ENCODE measurements around the gene CLPTM1L.
A peak's percentile ranks its signal among the peaks of the same experiment; 100 is the strongest.

The CLPTM1L gene

DNA sequence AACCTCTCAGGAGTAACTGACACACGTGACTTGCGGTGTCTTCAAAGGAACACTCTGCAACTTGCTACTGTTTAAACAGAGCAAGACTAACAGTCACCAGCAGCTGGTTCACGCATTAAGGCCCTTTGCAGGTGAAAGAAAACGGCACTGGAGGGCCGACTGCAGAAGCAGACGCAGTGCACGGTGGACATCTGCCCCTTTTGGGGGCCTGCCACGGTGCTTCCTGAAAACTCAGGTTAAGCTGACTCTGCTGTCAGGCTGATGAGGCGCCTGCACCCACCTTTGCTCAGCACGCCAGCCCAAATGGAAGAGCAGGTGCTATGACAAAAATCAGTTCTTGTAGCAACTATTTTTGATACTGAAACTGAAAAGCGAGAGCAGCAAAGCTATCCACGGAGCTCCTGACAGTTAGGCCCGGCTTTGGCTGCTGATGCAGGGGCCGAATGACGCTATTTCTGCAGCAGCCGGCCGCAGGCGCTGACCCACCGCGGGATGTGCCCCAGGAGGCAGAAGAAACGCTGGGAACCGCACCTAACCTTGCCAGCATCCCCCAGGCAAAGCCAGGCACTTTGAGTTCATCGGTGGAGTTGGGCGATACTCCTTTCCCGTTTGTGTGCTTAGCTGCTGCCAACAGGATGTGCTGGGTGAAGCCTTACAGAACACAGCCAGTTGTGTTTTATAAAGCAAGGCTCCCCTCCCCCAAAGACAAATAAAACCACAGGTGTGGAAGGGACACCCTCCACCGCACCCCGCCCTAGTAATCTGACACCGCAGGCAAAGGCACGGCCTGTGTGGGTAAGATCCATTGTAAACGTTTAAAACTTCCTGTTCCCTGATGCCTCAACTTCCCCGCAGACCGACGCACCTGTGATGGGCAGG lies 29.0 kb downstream of the CLPTM1L start:
- Histone ChIP-seq H3K27ac (no peak overlapping the region), H3K4me3 (ENCODE audit: low read depth, low read length) (no peak overlapping the region), H3K36me3 (ENCODE audit: control insufficient read depth, insufficient read depth, low read length) (no peaks in the 10 kb centered on the region), H3K9ac (no peak overlapping the region), H3K4me1 (peaks cover 7% of the 10 kb centered on the region), H3K4me2 (ENCODE audit: low read length) (peak overlapping the region; percentile 13), H3K79me2 (no peaks in the 10 kb centered on the region), H3K27me3 (ENCODE audit: control insufficient read depth, insufficient read depth, low read length) (no peaks in the 10 kb centered on the region), H2AFZ (peak overlapping the region; percentile 62), H3K9me3 (ENCODE audit: control insufficient read depth, low read length) (no peaks in the 10 kb centered on the region)
- TF ChIP-seq, protein P1, sequence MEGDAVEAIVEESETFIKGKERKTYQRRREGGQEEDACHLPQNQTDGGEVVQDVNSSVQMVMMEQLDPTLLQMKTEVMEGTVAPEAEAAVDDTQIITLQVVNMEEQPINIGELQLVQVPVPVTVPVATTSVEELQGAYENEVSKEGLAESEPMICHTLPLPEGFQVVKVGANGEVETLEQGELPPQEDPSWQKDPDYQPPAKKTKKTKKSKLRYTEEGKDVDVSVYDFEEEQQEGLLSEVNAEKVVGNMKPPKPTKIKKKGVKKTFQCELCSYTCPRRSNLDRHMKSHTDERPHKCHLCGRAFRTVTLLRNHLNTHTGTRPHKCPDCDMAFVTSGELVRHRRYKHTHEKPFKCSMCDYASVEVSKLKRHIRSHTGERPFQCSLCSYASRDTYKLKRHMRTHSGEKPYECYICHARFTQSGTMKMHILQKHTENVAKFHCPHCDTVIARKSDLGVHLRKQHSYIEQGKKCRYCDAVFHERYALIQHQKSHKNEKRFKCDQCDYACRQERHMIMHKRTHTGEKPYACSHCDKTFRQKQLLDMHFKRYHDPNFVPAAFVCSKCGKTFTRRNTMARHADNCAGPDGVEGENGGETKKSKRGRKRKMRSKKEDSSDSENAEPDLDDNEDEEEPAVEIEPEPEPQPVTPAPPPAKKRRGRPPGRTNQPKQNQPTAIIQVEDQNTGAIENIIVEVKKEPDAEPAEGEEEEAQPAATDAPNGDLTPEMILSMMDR (IDR thresholded peaks at IDR 0.05), result no peak

DNA sequence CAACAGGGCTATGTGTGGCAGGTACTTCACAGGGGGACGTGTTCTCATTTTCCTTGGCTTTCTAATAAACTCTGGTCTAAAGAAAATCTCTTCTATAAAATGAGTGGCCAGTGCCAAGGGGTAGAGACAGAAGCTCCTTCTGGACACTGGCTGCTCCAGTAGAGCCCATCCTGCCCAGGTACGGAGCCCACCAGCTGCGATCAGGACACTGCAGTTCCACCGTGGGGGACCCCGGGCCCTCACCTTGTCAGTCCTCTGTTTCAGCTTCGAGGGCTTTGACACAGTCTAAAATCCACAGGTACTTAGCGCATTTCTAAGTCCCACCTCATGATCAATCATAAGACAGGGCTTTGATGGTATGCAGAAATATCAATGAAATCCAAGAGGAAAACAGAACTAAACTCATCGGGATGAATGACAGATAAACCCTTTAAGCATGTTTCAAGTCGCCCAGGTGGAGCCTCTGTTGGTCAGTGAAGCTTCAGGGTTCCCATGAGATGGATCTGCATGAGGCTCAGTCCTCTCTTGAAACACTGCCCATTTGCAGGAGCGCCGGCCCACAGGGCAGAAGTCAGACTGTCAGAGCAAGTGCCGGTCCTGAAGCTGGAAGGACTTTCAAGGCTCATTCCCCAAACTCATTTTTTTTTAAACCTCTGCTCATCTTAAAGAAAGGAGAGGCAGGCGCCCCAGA lies 29.7 kb downstream of the CLPTM1L start:
- H3K9ac ChIP-seq, result no peak overlapping the region
- H3K4me1 ChIP-seq, result peaks cover 7% of the 10 kb centered on the region
- TF ChIP-seq, protein P1 (IDR thresholded peaks at IDR 0.05), result no peak

GRCh38 chr5:1314564-1314982 lies 30.3 kb downstream of the CLPTM1L start:
- TF ChIP-seq, protein P1 (IDR thresholded peaks at IDR 0.05), result no peak
- H3K79me2 ChIP-seq, result no peaks in the 10 kb centered on the region
- no peaks in the 10 kb centered on the region for H3K27me3 ChIP-seq (ENCODE audit: control insufficient read depth, insufficient read depth, low read length)
- no peaks in the 10 kb centered on the region for H3K9me3 ChIP-seq (ENCODE audit: control insufficient read depth, low read length)
- H3K36me3 ChIP-seq (ENCODE audit: control insufficient read depth, insufficient read depth, low read length), result no peaks in the 10 kb centered on the region
- H3K4me1 ChIP-seq, result peaks cover 7% of the 10 kb centered on the region
- no peak overlapping the region for H3K4me2 ChIP-seq (ENCODE audit: low read length)
- H3K4me3 ChIP-seq (ENCODE audit: low read depth, low read length), result no peak overlapping the region
- H3K9ac ChIP-seq, result no peak overlapping the region
- no peak overlapping the region for H2AFZ ChIP-seq
- no peak overlapping the region for H3K27ac ChIP-seq

More for the DNA sequence above, 29.7 kb downstream of the CLPTM1L start:
- H3K79me2 ChIP-seq, result no peaks in the 10 kb centered on the region
- no peak overlapping the region for H3K4me2 ChIP-seq (ENCODE audit: low read length)
- no peaks in the 10 kb centered on the region for H3K9me3 ChIP-seq (ENCODE audit: control insufficient read depth, low read length)
- no peaks in the 10 kb centered on the region for H3K27me3 ChIP-seq (ENCODE audit: control insufficient read depth, insufficient read depth, low read length)
- no peaks in the 10 kb centered on the region for H3K36me3 ChIP-seq (ENCODE audit: control insufficient read depth, insufficient read depth, low read length)
- H2AFZ ChIP-seq, result peak overlapping the region; percentile 62
- H3K27ac ChIP-seq, result no peak overlapping the region
- H3K4me3 ChIP-seq (ENCODE audit: low read depth, low read length), result no peak overlapping the region

GRCh38 chr5:1312993-1313833 lies 31.7 kb downstream of the CLPTM1L start:
- H2AFZ ChIP-seq, result no peak overlapping the region
- no peak overlapping the region for H3K4me2 ChIP-seq (ENCODE audit: low read length)
- TF ChIP-seq, protein P1 (IDR thresholded peaks at IDR 0.05), result no peak
- no peaks in the 10 kb centered on the region for H3K27me3 ChIP-seq (ENCODE audit: control insufficient read depth, insufficient read depth, low read length)
- H3K27ac ChIP-seq, result no peak overlapping the region
- H3K4me1 ChIP-seq, result peaks cover 7% of the 10 kb centered on the region
- no peak overlapping the region for H3K4me3 ChIP-seq (ENCODE audit: low read depth, low read length)
- H3K79me2 ChIP-seq, result no peaks in the 10 kb centered on the region
- H3K9ac ChIP-seq, result no peak overlapping the region
- H3K36me3 ChIP-seq (ENCODE audit: control insufficient read depth, insufficient read depth, low read length), result no peaks in the 10 kb centered on the region
- H3K9me3 ChIP-seq (ENCODE audit: control insufficient read depth, low read length), result no peaks in the 10 kb centered on the region

Data from parathyroid adenoma (tissue), 2 donors.